H9 (cell line): ENCODE measurements around the gene REG4. TPM values are rescaled to one million over a fixed set of nuclear protein-coding genes. Genes with fewer than 3 reads are reported as not detected.
A peak's percentile ranks its signal among the peaks of the same experiment; 100 is the strongest.

Experiments
- DNase-seq: peaks from one replicate; pipeline ENCODE4 v3.0.0-alpha.2; 2017
- H2AFZ ChIP-seq: one replicate; pipeline ENCODE4 v1.6.1; 2013; ENCODE audit warnings: mild to moderate bottlenecking, low read length, control low read depth, moderate library complexity
- H2AK5ac ChIP-seq: 2 replicates; pipeline ENCODE4 v1.6.1; 2013; ENCODE audit warnings: low read length, control low read depth, mixed read lengths; ENCODE audit not compliant: insufficient read length
- H2BK120ac ChIP-seq: one replicate; pipeline ENCODE4 v1.6.1; 2013; ENCODE audit warnings: low read depth, mild to moderate bottlenecking, low read length, control low read depth, inconsistent platforms; ENCODE audit not compliant: poor library complexity, severe bottlenecking
- H2BK12ac ChIP-seq: 2 replicates; pipeline ENCODE4 v1.6.1; 2013; ENCODE audit warnings: low read length, control low read depth, mixed read lengths, low read depth; ENCODE audit not compliant: insufficient read length
- H2BK15ac ChIP-seq: 2 replicates; pipeline ENCODE4 v1.6.1; 2013; ENCODE audit warnings: low read depth, low read length, control low read depth
- H2BK20ac ChIP-seq: one replicate; pipeline ENCODE4 v1.6.1; 2013; ENCODE audit warnings: low read depth, mild to moderate bottlenecking, low read length, control low read depth, inconsistent platforms; ENCODE audit not compliant: poor library complexity, severe bottlenecking
- H2BK5ac ChIP-seq: 2 replicates; pipeline ENCODE4 v1.6.1; 2013; ENCODE audit warnings: low read length, control low read depth, mixed read lengths; ENCODE audit not compliant: insufficient read length
- H3K14ac ChIP-seq: 2 replicates; pipeline ENCODE4 v1.6.1; 2013; ENCODE audit warnings: low read length, control low read depth; ENCODE audit not compliant: insufficient read depth
- H3K18ac ChIP-seq: 2 replicates; pipeline ENCODE4 v1.6.1; 2013; ENCODE audit warnings: low read depth, mild to moderate bottlenecking, mixed read lengths, low read length, control low read depth; ENCODE audit not compliant: insufficient read length
- H3K23ac ChIP-seq: 2 replicates; pipeline ENCODE4 v1.6.1; 2013; ENCODE audit warnings: low read length, control low read depth, mixed read lengths, low read depth; ENCODE audit not compliant: insufficient read length
- H3K23me2 ChIP-seq: 2 replicates; pipeline ENCODE4 v1.6.1; 2013; ENCODE audit warnings: low read depth, mild to moderate bottlenecking, mixed read lengths, low read length, control low read depth; ENCODE audit not compliant: insufficient read length, poor library complexity, severe bottlenecking
- H3K27ac ChIP-seq: 2 replicates; pipeline ENCODE4 v1.5.1; 2013; ENCODE audit warnings: low read length, control low read depth, mixed read lengths, low read depth; ENCODE audit not compliant: insufficient read length
- H3K27me3 ChIP-seq: 2 replicates; pipeline ENCODE4 v1.6.1; 2013; ENCODE audit warnings: low read length, control low read depth, inconsistent platforms; ENCODE audit not compliant: insufficient read depth
- H3K4ac ChIP-seq: 2 replicates; pipeline ENCODE4 v1.6.1; 2013; ENCODE audit warnings: low read depth, mild to moderate bottlenecking, control low read depth, inconsistent platforms, low read length, moderate library complexity
- H3K4me1 ChIP-seq: 2 replicates; pipeline ENCODE4 v1.6.1; 2013; ENCODE audit warnings: low read length, control low read depth, inconsistent platforms; ENCODE audit not compliant: insufficient read depth
- H3K4me2 ChIP-seq: 2 replicates; pipeline ENCODE4 v1.6.1; 2013; ENCODE audit warnings: low read length, control low read depth, mixed read lengths; ENCODE audit not compliant: insufficient read length, insufficient read depth
- H3K56ac ChIP-seq: 2 replicates; pipeline ENCODE4 v1.6.1; 2013; ENCODE audit warnings: low read depth, mild to moderate bottlenecking, mixed read lengths, low read length, control low read depth; ENCODE audit not compliant: insufficient read length
- H3K79me1 ChIP-seq: 2 replicates; pipeline ENCODE4 v1.6.1; 2013; ENCODE audit warnings: low read depth, mild to moderate bottlenecking, moderate library complexity, low read length, control low read depth, inconsistent platforms; ENCODE audit not compliant: insufficient read depth, poor library complexity, severe bottlenecking
- H3K79me2 ChIP-seq: 2 replicates; pipeline ENCODE4 v1.6.1; 2013; ENCODE audit warnings: low read length, control low read depth, inconsistent platforms; ENCODE audit not compliant: insufficient read depth
- H3K9ac ChIP-seq: 2 replicates; pipeline ENCODE4 v1.6.1; 2013; ENCODE audit warnings: low read length, control low read depth, mixed read lengths; ENCODE audit not compliant: insufficient read length; ENCODE audit errors: extremely low read depth
- H3K9me3 ChIP-seq: one replicate; pipeline ENCODE4 v1.6.1; 2013; ENCODE audit warnings: low read depth, low read length, inconsistent platforms; ENCODE audit not compliant: control insufficient read depth
- H3T11ph ChIP-seq: one replicate; pipeline ENCODE4 v1.6.1; 2013; ENCODE audit warnings: mild to moderate bottlenecking, low read length, control low read depth, inconsistent platforms
- H4K20me1 ChIP-seq: one replicate; pipeline ENCODE4 v1.6.1; 2013; ENCODE audit not compliant: control insufficient read depth, insufficient read length, insufficient read depth
- H4K5ac ChIP-seq: 2 replicates; pipeline ENCODE4 v1.6.1; 2013; ENCODE audit warnings: low read depth, mild to moderate bottlenecking, mixed read lengths, low read length, control low read depth; ENCODE audit not compliant: insufficient read length
- H4K8ac ChIP-seq: replicated peaks from 2 replicates; pipeline ENCODE4 v1.6.1; 2013; ENCODE audit warnings: low read length, control low read depth, mixed read lengths, low read depth; ENCODE audit not compliant: insufficient read length
- H4K91ac ChIP-seq: 2 replicates; pipeline ENCODE4 v1.6.1; 2013; ENCODE audit warnings: low read depth, mild to moderate bottlenecking, moderate library complexity, mixed read lengths, low read length, control low read depth; ENCODE audit not compliant: insufficient read length
- H3K27ac Mint-ChIP-seq, 3 experiments: 2 replicates in 2 of 3; 3 replicates in 1 of 3; pipeline ENCODE4 v1.8.0; 2020 to 2021; ENCODE audit warnings: mixed read lengths in 3 of 3, mild to moderate bottlenecking in 1 of 3, moderate library complexity in 1 of 3
- H3K27me3 Mint-ChIP-seq: 2 replicates; pipeline ENCODE4 v1.8.0; 2021; ENCODE audit warnings: low read depth, mild to moderate bottlenecking, moderate library complexity, mixed read lengths
- H3K36me3 Mint-ChIP-seq, 3 experiments: 2 replicates in 2 of 3; 3 replicates in 1 of 3; pipeline ENCODE4 v1.8.0; 2020 to 2021; ENCODE audit warnings: low read depth in 3 of 3, mixed read lengths in 3 of 3; ENCODE audit not compliant: insufficient read depth in 1 of 3
- H3K4me1 Mint-ChIP-seq, 2 experiments: 2 replicates each; pipeline ENCODE4 v1.8.0; 2020; ENCODE audit warnings: mixed read lengths in 2 of 2
- H3K4me3 Mint-ChIP-seq, 2 experiments: 2 replicates in 1 of 2; 3 replicates in 1 of 2; pipeline ENCODE4 v1.8.0; 2020 to 2021; ENCODE audit warnings: mild to moderate bottlenecking in 2 of 2, mixed read lengths in 2 of 2, moderate library complexity in 1 of 2
- H3K9me3 Mint-ChIP-seq, 2 experiments: 2 replicates in 1 of 2; 3 replicates in 1 of 2; pipeline ENCODE4 v1.8.0; 2020; ENCODE audit warnings: mild to moderate bottlenecking in 2 of 2, mixed read lengths in 2 of 2, moderate library complexity in 1 of 2
- CTCF ChIP-seq: fragments of 200-600 bp; sonication (generic); conservative IDR thresholded peaks from 3 replicates; pipeline ENCODE4 v1.8.0; 2021; ENCODE audit warnings: antibody characterized with exemption, mild to moderate bottlenecking
- WGBS: extraction: QIAGEN DNeasy Blood & Tissue Kit; methylation state at CpG from one replicate; pipeline ENCODE4 v1.1.7; 2013; ENCODE audit warnings: missing lambda C conversion rate, low lambda C conversion rate, mixed read lengths; ENCODE audit not compliant: insufficient read length; ENCODE audit errors: extremely low coverage; 5-methylcytosine and 5-hydroxymethylcytosine counted together
- total RNA-seq: library from RNA; stranded (reverse); gene quantifications from 2 replicates; pipeline ENCODE4 v1.2.1, GENCODE V29; 2021

REG4 gene
- total RNA-seq, 1 experiment from 2014 or later: not detected

GRCh38 chr1:119805746-119806145 lies 5.5 kb downstream of the REG4 start:
- Mint-ChIP-seq H3K4me3 (no peak overlapping the region), H3K4me1 (peaks cover 3 to 4% of the 10 kb centered on the region in 2 experiments; a peak in 2 of 4 replicates), H3K9me3 (no peaks in the 10 kb centered on the region), H3K36me3 (no peaks in the 10 kb centered on the region), H3K27me3 (peaks cover 18% of the 10 kb centered on the region; the same call in 1 of the 2 replicates), H3K27ac (peak overlapping the region in 1 of 3 experiments; percentile 31; a peak in 1 of 7 replicates)
- no peaks in the 10 kb centered on the region for H3K27me3 ChIP-seq
- H3K27ac ChIP-seq: no peak overlapping the region
- H2BK5ac ChIP-seq: no peak overlapping the region
- H4K5ac ChIP-seq: no peak overlapping the region
- no peak overlapping the region for H3K9ac ChIP-seq
- no peaks in the 10 kb centered on the region for H3K23me2 ChIP-seq
- peaks cover 4% of the 10 kb centered on the region for H3K9me3 ChIP-seq
- no peak overlapping the region for H3K23ac ChIP-seq
- H3K4me2 ChIP-seq: no peak overlapping the region
- no peak overlapping the region for H3K4ac ChIP-seq
- no peak overlapping the region for H3K56ac ChIP-seq
- no peaks in the 10 kb centered on the region for H4K20me1 ChIP-seq
- no peaks in the 10 kb centered on the region for H3K4me1 ChIP-seq
- H4K8ac ChIP-seq: no peak overlapping the region
- no peak overlapping the region for H3T11ph ChIP-seq
- H2BK12ac ChIP-seq: no peak overlapping the region
- no peaks in the 10 kb centered on the region for H3K79me1 ChIP-seq
- DNase-seq: no peak
- no peak overlapping the region for H2BK15ac ChIP-seq
- H2BK120ac ChIP-seq: no peak overlapping the region
- H2BK20ac ChIP-seq: no peak overlapping the region
- H3K79me2 ChIP-seq: no peaks in the 10 kb centered on the region
- no CpG with 5 or more reads among the region's 13 CpGs for WGBS
- no peak overlapping the region for H4K91ac ChIP-seq
- no peak for TF ChIP-seq CTCF
- H2AFZ ChIP-seq: no peak overlapping the region
- H2AK5ac ChIP-seq: no peak overlapping the region
- no peak overlapping the region for H3K14ac ChIP-seq
- no peak overlapping the region for H3K18ac ChIP-seq
